ENCODE data around the gene RAI14.
"Not testable (repeated sequence)": the region's sequence is repeated elsewhere in the genome, so short reads cannot be mapped to it uniquely, and the experiment has no call there.

The RAI14 gene

GRCh38 chr5:34731435-34732232 is 75.5 kb downstream of the RAI14 start:
- no peak for DNase-seq (ENCODE audit: low read depth in 2 of 2)

DNA sequence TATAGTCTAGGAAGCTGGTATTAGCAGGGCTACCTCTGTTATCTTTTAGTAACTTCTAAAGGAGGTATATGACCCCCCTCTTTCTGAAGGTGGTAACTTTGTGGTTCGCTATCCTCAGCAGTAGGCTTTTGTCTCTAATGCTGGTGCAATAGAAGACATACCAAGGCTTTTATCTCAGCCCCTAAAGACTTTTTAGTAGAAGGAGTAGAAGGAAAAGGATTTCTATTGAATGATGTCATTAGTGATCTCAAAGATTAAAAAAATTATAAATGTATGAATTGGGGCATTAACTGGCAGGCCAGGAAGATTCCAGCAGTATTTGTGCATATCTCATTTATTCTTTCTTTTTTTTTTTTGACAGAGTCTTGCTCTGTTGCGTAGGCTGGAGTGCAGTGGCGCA is 78.2 kb downstream of the RAI14 start:
- DNase-seq (ENCODE audit: low read depth in 2 of 2), result no peak

DNA sequence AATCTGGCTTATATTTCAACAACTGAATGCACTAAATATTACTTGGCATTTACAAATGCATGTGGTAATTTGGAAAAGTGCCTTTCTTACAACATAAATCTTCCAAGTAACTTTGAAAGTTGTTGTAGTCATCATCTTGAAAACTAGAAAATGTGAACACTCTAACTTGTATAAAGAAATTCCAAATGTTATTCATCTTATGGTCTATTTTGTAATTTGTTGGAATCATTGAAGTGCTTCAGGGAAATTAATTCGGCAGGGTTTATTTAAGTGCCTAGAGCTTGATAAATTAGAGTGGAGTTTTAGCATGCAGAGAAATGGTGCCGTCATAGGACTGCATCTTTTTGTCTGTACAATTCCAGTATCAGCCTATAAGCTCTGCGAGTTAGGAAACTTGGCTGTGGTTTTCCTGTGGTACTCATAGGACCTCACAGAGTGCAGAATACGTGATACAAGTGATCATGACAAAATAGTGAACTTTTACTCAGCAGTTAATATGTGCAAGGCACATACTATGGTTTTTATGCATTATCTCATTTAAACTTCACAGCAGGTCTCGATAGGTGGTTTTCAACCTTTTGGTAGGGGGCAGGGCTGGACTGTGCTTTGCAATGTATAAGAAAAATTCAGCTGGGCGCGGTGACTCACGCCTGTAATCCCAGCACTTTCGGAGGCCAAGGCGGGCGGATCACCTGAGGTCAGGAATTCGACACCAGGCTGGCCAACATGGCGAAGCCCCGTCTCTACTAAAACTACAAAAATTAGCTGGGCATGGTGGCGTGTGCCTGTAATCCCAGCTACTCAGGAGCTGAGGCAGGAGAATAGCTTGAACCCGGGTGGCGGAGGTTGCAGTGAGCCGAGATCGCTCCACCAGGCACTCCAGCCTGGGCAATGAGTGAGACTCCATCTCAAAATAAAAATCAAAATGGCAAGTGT is 79.6 kb downstream of the RAI14 start:
- no peak for DNase-seq (ENCODE audit: low read depth in 2 of 2)

- no peak for DNase-seq (ENCODE audit: low read depth in 2 of 2)
Measured at GRCh38 chr5:34736445-34737115, 80.5 kb downstream of the RAI14 start.

DNA sequence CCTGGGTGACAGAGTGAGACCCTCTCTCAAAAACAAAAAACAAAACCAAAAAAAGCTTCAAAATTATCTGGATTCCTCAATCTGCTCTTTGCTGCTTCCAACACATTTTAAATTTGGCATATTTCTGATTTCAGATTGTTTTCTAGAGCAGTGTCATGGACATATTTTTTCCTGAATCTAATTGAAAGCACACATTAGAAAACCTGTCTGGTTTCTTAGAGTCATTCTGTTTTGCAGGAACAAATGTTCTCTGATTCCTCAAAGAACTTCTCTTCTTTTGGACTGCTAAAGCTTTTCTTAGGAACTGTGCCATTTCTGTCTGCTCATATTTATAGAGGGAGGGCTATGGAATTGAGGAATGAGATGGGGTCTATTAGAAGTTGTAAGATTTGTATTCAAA is 81.6 kb downstream of the RAI14 start:
- DNase-seq (ENCODE audit: low read depth in 2 of 2), result no peak

- no peak for DNase-seq (ENCODE audit: low read depth in 2 of 2)
Measured at GRCh38 chr5:34738381-34738780, 82.3 kb downstream of the RAI14 start.

DNA sequence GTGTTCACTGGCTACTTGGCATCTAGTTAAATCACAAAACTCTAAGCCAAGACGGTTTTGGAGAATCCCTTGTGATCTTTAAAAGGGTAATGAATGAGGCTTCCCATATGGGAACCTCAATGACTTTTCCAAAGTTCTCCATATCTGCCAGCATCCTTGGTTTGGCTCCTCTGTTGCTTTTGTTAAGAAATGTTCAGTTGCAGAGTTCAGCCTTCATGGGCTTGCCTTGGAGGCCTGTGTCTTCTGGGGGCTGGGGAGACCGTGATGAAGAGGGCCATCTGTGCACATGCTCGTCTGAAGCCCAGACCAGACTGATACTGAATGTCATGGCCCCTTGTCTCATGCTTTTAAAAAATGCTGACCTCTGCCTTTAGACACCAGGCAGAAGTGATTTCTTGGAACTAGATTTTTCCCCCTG is 84.3 kb downstream of the RAI14 start:
- DNase-seq (ENCODE audit: low read depth in 2 of 2), result no peak

GRCh38 chr5:34742061-34742460 is 85.9 kb downstream of the RAI14 start:
- DNase-seq (ENCODE audit: low read depth in 2 of 2), result no peak

GRCh38 chr5:34743878-34744277 is 87.8 kb downstream of the RAI14 start:
- no peak for DNase-seq (ENCODE audit: low read depth in 2 of 2)

GRCh38 chr5:34748431-34748830 is 92.3 kb downstream of the RAI14 start:
- DNase-seq (ENCODE audit: low read depth in 2 of 2), result no peak

GRCh38 chr5:34749431-34749873 is 93.3 kb downstream of the RAI14 start:
- no peak for DNase-seq (ENCODE audit: low read depth in 2 of 2)

DNA sequence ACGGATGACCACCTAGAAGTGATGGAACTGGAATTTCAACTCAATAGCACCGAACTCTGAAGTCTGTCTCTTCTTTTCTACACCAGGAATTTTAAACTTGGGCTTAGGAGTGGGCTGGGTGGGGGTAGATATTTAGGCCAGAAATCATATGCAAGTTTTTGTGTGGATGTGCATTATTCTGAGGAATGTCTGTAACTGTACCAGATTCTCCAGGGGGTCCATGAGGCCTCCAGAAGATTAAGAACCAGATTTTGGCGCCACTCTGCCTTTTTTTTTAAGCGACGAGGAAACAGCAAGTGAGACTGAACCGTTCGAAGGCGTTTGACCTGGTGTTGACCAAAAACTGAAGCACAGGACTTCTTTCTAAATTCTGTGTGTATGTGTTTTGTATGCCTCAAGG is 94.1 kb downstream of the RAI14 start:
- no peak for DNase-seq (ENCODE audit: low read depth in 2 of 2)

GRCh38 chr5:34751807-34752736 is 95.9 kb downstream of the RAI14 start:
- DNase-seq (ENCODE audit: low read depth in 2 of 2), result no peak

DNA sequence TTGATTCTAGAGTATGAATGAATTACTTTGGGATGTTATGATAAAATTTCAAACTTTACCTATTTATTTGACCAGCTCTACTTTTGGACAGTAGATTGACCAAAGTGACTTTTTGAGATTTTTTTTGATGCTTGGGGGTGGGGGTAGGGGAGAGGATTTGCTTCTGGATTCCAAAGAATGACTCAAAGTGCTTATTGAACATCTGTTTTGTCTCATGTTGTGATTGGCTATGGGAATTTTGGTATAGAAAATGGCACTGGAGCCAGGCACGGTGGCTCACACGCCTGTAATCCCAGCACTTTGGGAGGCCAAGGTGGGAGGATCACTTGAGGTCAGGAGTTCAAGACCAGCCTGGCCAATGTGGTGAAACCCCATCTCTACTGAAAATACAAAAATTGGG is 97.1 kb downstream of the RAI14 start:
- DNase-seq (ENCODE audit: low read depth in 2 of 2), result not testable (repeated sequence)

- no peak for DNase-seq (ENCODE audit: low read depth in 2 of 2)
Measured at GRCh38 chr5:34755926-34756325, 99.8 kb downstream of the RAI14 start.

- DNase-seq (ENCODE audit: low read depth in 2 of 2), result no peak
Measured at GRCh38 chr5:34756781-34757624, 100.9 kb downstream of the RAI14 start.

- DNase-seq (ENCODE audit: low read depth in 2 of 2), result no peak
Measured at GRCh38 chr5:34758514-34758913, 102.4 kb downstream of the RAI14 start.

DNA sequence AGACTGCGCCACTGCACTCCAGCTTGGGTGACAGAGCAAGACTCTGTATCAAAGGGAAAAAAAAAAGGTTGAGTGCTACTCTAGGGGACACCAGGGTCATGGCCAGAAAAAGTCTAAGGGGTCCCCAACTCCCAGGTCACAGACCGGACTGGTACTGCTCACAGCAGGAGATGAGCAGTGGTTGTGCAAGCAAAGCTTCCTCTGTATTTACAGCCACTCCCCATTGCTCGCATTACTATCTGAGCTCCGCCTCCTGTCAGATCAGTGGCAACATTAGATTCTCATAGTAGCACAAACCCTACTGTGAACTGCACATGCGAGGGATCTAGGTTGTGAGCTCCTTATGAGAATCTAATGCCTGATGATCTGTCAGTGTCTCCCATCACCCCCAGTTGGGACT is 103.1 kb downstream of the RAI14 start:
- not testable (repeated sequence) for DNase-seq (ENCODE audit: low read depth in 2 of 2)

DNA sequence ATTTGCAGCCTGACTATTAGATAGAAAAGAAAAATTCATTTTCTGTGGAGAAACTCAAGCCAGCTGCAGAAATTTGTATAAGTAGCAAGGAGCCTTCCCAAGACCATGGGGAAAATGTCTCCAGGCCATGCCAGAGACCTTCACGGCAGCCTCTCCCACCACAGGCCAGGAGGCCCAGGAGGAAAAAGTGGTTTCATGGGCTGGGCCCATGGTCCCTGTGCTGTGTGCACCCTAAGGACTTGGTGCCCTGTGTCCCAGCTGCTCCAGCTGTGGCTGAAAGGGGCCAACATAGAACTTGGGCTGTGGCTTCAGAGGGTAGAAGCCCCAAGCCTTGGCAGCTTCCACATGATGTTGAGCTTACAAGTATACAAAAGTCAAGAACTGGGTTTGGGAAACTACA is 109.5 kb downstream of the RAI14 start:
- DNase-seq (ENCODE audit: low read depth in 2 of 2), result no peak

DNA sequence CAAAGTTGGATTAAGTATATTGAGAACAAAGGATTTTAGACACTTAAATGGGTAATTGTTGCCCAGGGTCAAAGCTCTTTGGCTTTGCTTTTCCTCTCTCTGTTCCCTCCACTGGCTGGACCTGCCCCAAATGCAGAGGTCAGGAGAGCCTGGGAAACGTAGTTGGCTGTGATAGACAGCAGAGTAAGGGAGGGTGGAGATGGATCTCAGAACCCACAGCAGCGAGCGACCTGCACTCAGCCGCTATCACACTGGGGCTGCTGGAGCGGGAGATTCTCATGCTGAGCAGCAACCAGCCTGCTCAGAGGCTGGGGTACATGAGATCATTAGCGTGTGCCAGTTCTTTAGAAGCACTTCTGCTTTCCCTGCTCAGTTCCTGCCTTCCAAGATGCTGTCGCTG is 111.1 kb downstream of the RAI14 start:
- no peak for DNase-seq (ENCODE audit: low read depth in 2 of 2)
